NCI-H1417 treated with DMSO at 0.1 percent for 48 hours (cell line): Measurements from ENCODE around the gene MFSD8.
"Not testable (repeated sequence)": the region's sequence is repeated elsewhere in the genome, so short reads cannot be mapped to it uniquely, and the experiment has no call there.

Experiments used
- DNase-seq: peaks from one replicate; lab custom pipeline; 2025; lab: John Stamatoyannopoulos, UW

MFSD8 gene

DNA sequence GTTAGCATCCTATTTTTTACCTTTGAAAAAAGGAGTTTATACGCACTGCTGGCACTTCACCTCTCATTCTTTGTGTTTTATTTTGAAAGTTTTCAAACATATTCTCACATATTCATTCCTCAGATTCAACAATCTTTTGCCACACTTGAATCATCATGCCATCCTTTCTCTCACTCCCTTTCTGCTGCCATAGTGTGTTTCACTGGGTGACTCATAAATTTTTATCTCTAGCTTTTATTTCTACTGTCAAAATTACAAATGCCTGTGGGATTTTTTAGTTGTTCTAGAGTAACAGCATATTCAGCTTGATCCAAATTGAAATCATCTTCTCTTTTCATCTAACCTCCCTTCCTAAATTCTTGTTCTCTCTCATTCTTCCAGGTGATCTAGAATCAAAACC lies 28.0 kb downstream of the MFSD8 start:
- no peak for DNase-seq

DNA sequence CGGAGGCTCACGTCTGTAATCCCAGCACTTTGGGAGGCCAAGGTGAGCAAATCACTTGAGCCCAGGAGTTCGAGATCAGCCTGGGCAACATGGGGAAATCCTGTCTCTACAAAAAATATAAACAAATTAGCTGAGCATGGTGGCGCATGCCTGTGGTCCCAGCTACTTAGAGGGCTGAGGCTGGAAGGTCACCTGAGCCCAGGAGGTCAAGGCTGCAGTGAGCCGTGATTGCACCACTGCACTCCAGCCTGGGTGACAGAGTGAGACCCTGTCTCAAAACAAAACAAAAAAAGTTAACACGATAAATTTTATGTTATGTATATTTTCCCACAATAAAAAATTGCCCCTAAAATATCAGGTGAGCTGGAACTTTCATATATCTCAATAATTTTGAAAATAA lies 33.1 kb downstream of the MFSD8 start:
- not testable (repeated sequence) for DNase-seq

DNA sequence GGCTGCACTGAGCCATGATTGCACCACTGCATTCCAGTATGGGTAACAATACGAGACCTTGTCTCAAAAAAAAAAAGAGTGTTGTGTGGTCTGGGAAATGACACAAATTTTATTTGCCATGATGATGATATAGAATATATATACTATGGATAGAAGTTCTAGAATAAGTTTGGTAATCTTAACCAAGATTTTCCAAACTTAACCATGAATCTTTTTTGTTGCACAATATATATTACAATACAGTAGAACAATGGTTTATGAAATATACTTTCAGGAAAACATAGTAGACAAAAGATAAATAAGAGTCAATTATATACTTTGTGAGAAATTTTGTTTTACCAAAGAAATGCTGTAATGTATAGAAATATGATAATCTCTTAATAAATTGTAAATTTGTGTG lies 34.8 kb downstream of the MFSD8 start:
- no peak for DNase-seq

DNA sequence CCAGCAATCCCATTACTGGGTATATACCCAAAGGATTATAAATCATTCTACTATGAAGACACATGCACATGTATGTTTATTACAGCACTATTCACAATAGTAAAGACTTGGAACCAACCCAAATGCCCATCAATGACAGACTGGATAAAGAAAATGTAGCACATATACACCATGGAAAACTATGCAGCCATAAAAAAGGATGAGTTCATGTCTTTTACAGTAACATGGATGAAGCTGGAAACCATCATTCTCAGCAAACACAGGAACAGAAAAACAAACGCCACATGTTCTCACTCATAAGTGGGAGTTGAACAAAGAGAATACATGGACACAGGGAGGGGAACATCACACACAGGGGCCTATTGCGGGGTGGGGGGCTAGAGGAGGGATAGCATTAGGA lies 39.3 kb downstream of the MFSD8 start:
- not testable (repeated sequence) for DNase-seq

DNA sequence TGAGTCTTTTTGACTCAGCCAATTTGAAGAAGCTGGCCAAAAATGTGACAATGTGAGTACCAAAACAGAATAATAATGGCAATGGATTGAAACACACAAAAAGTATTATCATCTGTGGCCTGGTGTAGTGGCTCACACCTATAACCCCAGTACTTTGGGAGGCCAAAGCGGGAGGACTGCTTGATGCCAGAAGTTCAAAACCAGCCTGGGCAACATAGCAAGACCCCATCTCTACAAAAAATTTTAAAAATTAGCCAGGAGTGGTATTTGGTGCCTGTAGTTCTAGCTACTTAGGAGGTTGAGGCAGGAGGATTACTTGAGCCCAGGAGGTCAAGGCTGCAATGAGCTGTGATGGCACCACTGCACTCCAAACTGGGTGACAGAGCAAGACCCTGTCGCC lies 42.7 kb downstream of the MFSD8 start:
- DNase-seq, result no peak

DNA sequence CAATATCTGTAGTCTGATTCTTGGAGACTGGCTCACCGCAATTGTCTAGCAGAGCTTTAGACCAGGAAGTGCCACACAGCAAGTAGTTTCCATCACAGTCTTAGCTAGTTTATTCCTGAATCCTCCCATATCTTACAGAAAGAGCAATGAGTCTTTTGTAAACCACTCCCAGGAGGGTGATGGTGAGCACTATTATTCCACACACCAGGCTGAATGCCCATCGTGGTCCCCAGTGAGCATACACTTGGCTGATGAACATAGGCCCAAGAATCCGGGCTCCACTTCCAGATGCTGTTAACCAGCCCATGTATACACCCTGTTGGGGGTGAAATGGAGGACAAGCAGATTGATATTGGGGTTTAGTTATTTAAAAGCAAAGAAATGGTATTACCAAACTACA lies 44.5 kb downstream of the MFSD8 start:
- DNase-seq, result no peak

DNA sequence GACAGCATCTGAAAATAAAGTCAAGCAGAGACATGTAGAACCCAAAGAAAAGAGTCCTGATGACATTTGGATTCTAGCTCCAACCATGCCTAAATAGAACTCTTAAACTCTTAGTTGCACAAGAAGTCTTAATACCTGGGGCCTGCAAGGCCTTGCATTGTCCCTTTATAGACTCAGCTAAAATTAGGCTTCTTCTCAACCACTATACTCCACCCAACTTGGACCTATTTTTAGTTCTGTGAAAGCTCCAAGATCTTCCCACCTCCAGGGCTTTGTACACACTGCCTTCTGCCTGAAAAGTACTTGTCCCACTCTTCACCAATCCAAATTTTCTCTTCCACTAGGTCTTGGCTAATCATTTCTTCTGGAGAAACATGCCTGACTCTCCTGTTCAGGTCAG lies 47.8 kb downstream of the MFSD8 start:
- no peak for DNase-seq

DNA sequence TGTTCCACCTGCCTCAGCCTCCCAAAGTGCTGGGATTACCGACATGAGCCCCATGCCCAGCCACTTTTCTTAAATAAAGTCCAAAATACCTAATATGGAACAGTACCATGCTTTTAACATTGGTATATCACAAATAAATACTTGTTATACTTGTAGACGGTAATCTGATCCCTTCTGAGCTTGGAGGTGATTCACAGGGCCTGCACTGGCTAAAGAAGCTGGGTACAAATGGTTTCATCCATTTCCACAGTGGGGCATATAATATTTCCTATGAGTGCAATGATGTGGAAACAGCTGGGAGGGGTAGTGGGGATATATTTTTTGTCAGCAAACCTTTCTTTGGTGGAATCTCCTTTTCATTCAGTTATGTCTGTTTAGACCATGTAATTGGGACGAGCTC lies 48.5 kb downstream of the MFSD8 start:
- no peak for DNase-seq

DNA sequence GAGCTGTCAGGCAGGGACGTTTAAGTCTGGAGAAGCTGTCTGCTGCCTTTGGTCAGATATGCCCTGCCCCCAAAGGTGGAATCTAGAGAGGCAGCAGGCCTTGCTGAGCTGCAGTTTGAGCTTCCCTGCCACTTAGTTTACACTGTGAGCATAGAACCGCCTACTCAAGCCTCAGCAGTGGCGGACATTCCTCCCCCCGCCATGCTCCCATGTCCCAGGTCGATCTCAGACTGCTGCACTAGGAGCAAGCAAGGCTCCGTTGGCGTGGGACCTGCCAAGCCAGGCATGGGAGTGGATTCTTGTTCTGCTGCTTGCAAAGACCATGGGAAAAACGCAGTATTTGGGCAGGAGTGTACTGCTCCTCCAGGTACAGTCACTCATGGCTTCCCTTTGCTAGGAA lies 59.9 kb downstream of the MFSD8 start:
- DNase-seq, result no peak

DNA sequence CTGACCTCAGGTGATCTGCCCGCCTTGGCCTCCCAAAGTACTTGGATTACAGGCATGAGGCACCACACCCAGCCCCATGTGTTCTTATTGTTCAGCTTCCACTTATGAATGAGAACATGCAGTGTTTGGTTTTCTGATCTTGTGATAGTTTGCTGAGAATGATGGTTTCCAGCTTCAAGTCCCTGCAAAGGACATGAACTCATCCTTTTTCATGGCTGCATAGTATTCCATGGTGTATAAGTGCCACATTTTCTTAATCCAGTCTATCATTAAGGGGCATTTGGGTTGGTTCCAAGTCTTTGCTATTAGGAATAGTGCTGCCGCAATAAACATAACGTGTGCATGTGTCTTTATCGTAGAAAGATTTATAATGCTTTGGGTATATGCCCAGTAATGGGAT lies 65.3 kb downstream of the MFSD8 start:
- not testable (repeated sequence) for DNase-seq

DNA sequence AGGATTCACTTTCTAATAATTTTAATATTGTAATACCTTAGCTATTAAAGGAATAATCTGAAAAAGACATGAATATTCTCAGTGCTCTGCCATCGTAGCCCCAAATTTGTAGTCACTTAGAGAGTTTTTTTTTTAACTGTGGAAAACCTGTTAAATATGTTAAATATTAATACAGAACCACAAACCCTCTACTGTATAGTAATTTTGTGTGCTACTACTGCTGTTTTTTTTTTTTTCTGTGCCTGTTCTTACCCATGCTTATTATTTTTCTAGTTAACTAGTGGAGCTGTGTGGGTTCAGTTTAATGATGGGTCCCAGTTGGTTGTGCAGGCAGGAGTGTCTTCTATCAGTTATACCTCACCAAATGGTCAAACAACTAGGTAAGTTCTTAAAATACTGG lies 68.4 kb downstream of the MFSD8 start:
- no peak for DNase-seq

DNA sequence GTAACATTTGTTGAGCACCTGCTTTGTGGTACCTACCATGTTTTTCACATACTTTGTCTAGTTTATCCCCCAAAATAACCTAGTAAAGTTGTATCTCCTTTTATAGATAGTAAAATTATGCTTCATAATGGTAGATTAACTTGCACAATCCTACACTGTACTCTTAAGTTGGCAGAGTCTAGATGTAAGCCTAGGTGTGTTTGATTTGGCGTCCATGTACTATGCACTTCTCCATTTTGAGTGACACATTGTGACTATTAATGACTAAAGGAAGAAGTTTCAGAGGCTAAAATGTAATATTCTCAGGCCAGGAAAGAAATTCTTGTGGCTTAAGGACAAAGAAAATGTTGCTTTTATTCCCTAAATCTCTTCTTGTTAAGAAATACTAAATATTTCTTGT lies 68.9 kb downstream of the MFSD8 start:
- DNase-seq, result no peak

DNA sequence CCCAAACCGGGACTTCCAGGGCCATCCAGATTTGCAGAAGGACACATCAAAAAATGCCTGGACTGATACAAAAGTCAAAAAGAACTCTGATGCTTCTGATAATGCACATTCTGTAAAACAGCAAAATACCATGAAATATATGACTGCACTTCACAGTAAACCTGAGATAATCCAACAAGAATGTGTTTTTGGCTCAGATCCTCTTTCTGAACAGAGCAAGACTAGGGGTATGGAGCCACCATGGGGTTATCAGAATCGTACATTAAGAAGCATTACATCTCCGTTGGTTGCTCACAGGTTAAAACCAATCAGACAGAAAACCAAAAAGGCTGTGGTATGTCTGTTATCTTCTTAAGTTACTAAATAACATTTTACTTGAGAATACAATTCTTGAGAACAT lies 75.1 kb downstream of the MFSD8 start:
- no peak for DNase-seq

DNA sequence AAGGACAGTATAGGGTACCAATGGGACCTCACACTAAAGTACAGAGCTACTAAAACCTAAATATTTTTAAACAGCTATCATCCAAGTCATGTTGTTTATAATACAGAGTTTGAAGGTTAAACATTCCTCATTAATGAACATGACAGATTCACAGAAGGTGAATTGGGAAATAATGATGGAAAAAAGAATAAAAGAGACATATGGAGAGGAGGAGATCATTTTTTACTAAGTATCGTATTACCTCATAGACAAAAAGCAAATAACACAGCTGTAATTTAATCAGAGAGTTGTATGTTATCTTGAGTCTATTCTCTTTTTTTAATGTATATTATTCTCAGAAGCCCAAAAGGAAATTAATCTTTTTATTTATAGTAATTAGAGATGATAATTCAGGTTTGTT lies 76.4 kb downstream of the MFSD8 start:
- peak; percentile 33 for DNase-seq

DNA sequence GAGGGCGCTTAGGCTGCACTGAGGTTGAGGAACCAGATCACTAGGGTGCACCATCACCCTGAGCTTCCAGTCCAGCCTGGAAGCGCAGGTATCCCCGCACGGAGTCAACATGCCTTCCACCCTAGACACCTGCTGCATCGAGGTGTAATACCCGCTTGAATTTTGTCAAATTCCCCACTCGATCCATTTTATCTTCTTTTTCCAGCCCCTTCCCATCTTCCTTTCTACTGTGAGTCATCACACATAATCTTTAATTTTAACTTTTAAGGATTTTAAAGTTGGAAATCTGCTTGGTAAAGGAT lies 83.5 kb downstream of the MFSD8 start:
- DNase-seq, result no peak

DNA sequence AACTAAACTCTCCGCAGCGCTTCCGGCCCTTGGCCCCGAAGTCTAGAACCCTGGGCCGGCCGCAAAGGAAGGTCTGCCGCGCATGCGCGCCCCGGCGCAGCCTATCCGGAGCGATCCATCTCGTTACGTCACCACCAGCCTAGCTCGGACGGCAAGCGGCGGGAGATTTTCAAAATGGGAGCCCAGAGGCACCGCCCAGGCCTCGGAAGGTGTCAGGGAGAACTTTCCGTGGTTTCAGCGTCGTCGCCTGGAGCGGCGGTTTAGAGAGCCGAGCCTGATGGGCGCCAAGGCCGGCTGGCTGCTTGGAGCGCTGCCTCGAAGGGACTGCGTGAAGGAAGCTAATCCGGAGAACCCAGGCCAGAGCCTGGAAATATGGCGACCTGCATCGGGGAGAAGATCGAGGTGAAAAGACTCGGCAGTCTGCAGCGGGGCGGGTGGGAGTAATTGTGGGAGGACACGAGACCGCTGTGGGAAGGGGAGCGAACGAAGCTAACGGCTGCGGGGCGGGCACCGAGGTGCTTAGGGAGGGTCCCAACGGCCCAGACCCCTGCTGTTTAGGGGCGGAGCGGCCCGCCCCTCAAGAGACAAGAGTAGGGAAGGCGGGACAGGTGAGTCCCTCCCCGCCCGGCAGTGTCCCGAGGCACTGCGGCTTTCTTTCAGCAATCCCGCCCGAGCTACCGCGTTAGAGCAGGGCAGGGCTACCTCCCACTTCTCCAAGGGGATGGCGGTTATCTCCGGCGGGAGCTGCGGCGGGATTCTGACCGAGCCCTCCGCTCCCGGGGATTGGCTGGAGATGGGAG lies 84.0 kb downstream of the MFSD8 start, which contains the start of gene PLK4:
Gene PLK4, plus strand, starts transcription at position 131 of the 800 bp plus-strand sequence. Its CDS starts 242 bp downstream, at position 373.
- peak; percentile 78 for DNase-seq

DNA sequence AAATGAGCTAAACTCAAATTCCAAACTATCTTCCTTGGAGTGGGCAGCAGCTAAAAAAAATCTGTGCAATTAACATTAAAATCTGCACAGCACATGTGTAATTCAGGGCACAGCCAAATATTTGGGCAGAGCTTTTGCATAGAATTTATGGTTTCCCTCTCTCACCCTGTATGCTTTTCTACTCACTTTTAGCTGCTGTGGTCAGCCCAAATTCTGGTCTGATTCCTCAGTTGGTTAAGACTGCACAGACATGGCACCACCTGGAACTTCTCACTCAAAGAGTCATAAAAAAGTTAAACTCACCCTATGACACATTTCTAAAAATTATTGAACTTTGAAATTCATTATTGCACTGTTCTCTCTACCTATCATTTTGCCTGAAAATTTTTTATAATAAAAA lies 89.2 kb downstream of the MFSD8 start:
- no peak for DNase-seq

DNA sequence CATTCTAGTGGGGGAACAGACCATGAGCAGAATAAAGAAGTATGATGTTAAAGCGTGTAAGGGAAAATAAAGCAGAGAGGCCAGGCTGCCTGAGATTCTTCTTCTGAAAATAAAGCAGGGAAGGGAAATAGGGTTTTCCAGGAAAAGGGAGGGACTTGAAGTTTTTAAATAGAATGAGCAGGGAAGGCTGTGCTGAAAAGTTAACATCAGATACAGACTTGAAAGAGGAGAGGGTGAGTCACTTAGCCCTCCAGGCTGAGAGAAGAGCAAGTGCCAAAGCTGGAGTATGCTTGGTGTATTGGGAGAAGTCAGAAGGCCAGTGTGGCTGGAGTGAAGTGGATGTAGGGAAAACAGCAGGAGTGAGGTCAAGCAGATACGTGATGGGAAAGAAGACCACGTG lies 94.3 kb downstream of the MFSD8 start:
- DNase-seq, result no peak

DNA sequence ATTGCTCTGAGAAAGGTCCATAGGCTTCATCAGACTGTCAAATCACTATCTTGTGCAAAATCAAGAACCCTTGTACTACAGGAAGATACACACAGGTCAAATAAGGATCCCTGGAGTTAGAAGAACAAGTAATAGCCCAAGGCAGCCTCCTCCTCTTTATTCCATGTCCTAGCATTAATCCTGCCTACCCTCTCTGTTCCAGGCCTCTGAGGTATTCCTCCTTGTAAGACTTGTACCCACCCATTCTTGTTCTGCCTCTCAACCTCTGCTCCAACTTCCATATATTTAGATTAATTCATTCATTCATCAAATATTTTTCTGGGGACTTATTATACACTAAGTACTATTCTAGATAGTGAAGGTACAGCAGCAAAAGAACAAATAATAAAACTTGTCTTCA lies 94.7 kb downstream of the MFSD8 start:
- no peak for DNase-seq

DNA sequence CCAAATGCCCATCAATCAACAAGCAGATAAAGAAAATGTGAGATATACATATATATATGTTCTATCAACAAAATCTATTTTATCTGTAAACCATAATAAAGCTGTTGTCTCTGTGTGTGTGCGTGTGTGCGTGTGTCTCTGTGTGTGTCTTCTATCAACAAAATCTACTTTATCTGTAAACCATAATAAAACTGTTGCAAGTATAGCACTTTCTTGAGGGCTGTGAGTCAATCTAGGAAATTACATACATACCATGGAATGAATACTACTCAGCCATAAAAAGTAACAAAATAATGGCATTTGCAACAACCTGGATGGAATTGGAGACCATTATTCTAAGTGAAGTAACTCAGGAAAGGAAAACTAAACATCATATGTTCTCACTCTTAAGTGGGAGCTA lies 96.8 kb downstream of the MFSD8 start:
- no peak for DNase-seq
